ENCODE measurements around the gene BCKDK. TPM values are rescaled to one million over a fixed set of nuclear protein-coding genes. Genes with fewer than 3 reads are reported as not detected.

The BCKDK gene
- total and polyA plus RNA-seq, 2 donors (not counting 3 experiments of a cell fraction or from before 2014, with no cell fraction given), result 57.8 to 78.3 TPM

GRCh38 chr16:31077592-31078396 lies 30.4 kb upstream of the BCKDK start:
- Histone ChIP-seq H3K9me1 (replicated peaks; ENCODE audit: control insufficient read depth, extremely low read depth, insufficient read depth, low read length) (no peaks in the 10 kb centered on the region), H3K4me1 (ENCODE audit: control insufficient read depth, extremely low read depth, insufficient read depth, low read length) (peaks cover 4% of the 10 kb centered on the region), H3K27ac (ENCODE audit: insufficient read depth, low read depth, low read length) (no peak overlapping the region), H3K9me3 (replicated peaks; ENCODE audit: control insufficient read depth, insufficient read depth, low read length) (no peaks in the 10 kb centered on the region), H3K4me2 (ENCODE audit: insufficient read depth, low read length) (no peak overlapping the region), H3K9ac (replicated peaks; ENCODE audit: extremely low read depth, insufficient read depth, low read length) (no peak overlapping the region), H3K27me3 (ENCODE audit: control insufficient read depth in 2 of 2, insufficient read depth in 2 of 2, low read length in 2 of 2) (no peaks in the 10 kb centered on the region), H3K36me3 (ENCODE audit: control insufficient read depth in 2 of 2, extremely low read depth in 1 of 2, insufficient read depth in 2 of 2, low read length in 2 of 2) (peaks cover 3 to 36% of the 10 kb centered on the region in 2 experiments), H4K20me1 (replicated peaks; ENCODE audit: control insufficient read depth, extremely low read depth, insufficient read depth, low read length) (no peaks in the 10 kb centered on the region), H3K79me2 (ENCODE audit: control insufficient read depth, insufficient read depth, low read length) (peaks cover 29% of the 10 kb centered on the region), H3K4me3 (replicated peaks in 1 of 3; ENCODE audit: insufficient read depth in 1 of 3, low read depth in 1 of 3, low read length in 3 of 3) (no peak overlapping the region), H2AFZ (ENCODE audit: low read depth, low read length) (no peak overlapping the region)
- CTCF ChIA-PET, result no interaction called here
- no peak for TF ChIP-seq EZH2 (IDR thresholded peaks at IDR 0.05; ENCODE audit: borderline replicate concordance, low read depth, low read length, severe bottlenecking)
- no peak for TF ChIP-seq GATA2 (IDR thresholded peaks at IDR 0.05; ENCODE audit: insufficient read depth, insufficient read length, low read depth, low read length)
- POLR2A ChIA-PET, result no interaction called here
- FAIRE-seq, result no peak
- BruUV-seq (replicated peaks), result no TSS peak
- dilution Hi-C loops (cut with MboI; ENCODE audit: extremely low pct_ligation_motif_present, low sequenced_read_pairs) (no loop called here), intact Hi-C loops (cut with micrococcal nuclease) (loop anchor here (10.0 kb wide), 1 partner anchor 787 kb away; no protein-coding TSS in a partner anchor)
- no peak for DNase-seq (ENCODE audit: low read depth, low spot score)

DNA sequence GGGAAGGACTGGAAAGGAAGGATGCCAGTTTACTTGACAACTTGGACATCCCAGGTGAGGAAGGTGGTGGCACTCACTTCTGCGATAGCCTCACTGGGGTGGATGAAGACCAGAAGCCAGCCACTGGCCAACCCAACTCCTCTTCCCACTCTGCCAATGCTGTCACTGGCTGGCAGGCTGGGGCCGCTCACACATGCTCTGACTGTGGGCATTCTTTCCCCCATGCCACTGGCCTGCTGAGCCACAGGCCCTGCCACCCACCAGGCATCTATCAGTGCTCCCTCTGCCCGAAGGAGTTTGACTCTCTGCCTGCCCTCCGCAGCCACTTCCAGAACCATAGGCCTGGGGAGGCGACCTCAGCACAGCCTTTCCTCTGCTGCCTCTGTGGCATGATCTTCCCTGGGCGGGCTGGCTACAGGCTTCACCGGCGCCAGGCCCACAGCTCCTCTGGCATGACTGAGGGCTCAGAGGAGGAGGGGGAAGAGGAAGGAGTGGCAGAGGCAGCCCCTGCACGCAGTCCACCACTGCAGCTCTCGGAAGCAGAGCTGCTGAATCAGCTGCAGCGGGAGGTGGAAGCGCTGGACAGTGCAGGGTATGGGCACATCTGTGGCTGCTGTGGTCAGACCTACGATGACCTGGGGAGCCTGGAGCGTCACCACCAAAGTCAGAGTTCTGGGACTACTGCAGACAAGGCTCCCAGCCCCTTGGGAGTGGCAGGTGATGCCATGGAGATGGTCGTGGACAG lies 29.4 kb upstream of the BCKDK start:
- Histone ChIP-seq H3K4me1 (ENCODE audit: control insufficient read depth, extremely low read depth, insufficient read depth, low read length) (peaks cover 4% of the 10 kb centered on the region), H2AFZ (ENCODE audit: low read depth, low read length) (no peak overlapping the region), H3K9me1 (replicated peaks; ENCODE audit: control insufficient read depth, extremely low read depth, insufficient read depth, low read length) (no peaks in the 10 kb centered on the region), H3K79me2 (ENCODE audit: control insufficient read depth, insufficient read depth, low read length) (peaks cover 26% of the 10 kb centered on the region), H3K36me3 (ENCODE audit: control insufficient read depth in 2 of 2, extremely low read depth in 1 of 2, insufficient read depth in 2 of 2, low read length in 2 of 2) (peaks cover 3 to 37% of the 10 kb centered on the region in 2 experiments), H3K27me3 (ENCODE audit: control insufficient read depth in 2 of 2, insufficient read depth in 2 of 2, low read length in 2 of 2) (no peaks in the 10 kb centered on the region), H3K4me2 (ENCODE audit: insufficient read depth, low read length) (no peak overlapping the region), H3K27ac (ENCODE audit: insufficient read depth, low read depth, low read length) (no peak overlapping the region), H3K9ac (replicated peaks; ENCODE audit: extremely low read depth, insufficient read depth, low read length) (no peak overlapping the region), H3K4me3 (replicated peaks in 1 of 3; ENCODE audit: insufficient read depth in 1 of 3, low read depth in 1 of 3, low read length in 3 of 3) (no peak overlapping the region), H3K9me3 (replicated peaks; ENCODE audit: control insufficient read depth, insufficient read depth, low read length) (no peaks in the 10 kb centered on the region), H4K20me1 (replicated peaks; ENCODE audit: control insufficient read depth, extremely low read depth, insufficient read depth, low read length) (no peaks in the 10 kb centered on the region)
- no peak for TF ChIP-seq POLR2A (IDR thresholded peaks at IDR 0.05; ENCODE audit: low read depth, low read length)
- TF ChIP-seq EZH2 (IDR thresholded peaks at IDR 0.05; ENCODE audit: borderline replicate concordance, low read depth, low read length, severe bottlenecking), result no peak
- TF ChIP-seq CTCF (IDR thresholded peaks at IDR 0.05; ENCODE audit: extremely low read depth in 1 of 2, insufficient read depth in 1 of 2, low read depth in 1 of 2, low read length in 2 of 2), result no peak
- TF ChIP-seq, protein P1, sequence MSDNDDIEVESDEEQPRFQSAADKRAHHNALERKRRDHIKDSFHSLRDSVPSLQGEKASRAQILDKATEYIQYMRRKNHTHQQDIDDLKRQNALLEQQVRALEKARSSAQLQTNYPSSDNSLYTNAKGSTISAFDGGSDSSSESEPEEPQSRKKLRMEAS (IDR thresholded peaks at IDR 0.05; ENCODE audit: insufficient read depth, insufficient read length), result no peak
- TF ChIP-seq MYC (IDR thresholded peaks at IDR 0.05; ENCODE audit: low read depth, low read length), result no peak
- no peak for TF ChIP-seq FOS (IDR thresholded peaks at IDR 0.05; ENCODE audit: borderline replicate concordance, insufficient read depth, low read length)
- TF ChIP-seq GATA2 (IDR thresholded peaks at IDR 0.05; ENCODE audit: insufficient read depth, insufficient read length, low read depth, low read length), result no peak
- TF ChIP-seq JUN (IDR thresholded peaks at IDR 0.05; ENCODE audit: borderline replicate concordance, insufficient read depth, insufficient read length, low read depth), result no peak
- TF ChIP-seq POLR2AphosphoS5 (IDR thresholded peaks at IDR 0.05; ENCODE audit: insufficient read depth, low read depth, low read length), result no peak
- ChIA-PET POLR2A (no interaction called here), CTCF (no interaction called here)
- no TSS peak for BruUV-seq (replicated peaks)
- no peak for DNase-seq (ENCODE audit: low read depth, low spot score)
- intact Hi-C loops (cut with micrococcal nuclease), result loop anchor here (10.0 kb wide), 1 partner anchor 786 kb away; no protein-coding TSS in a partner anchor
- dilution Hi-C loops (cut with MboI; ENCODE audit: extremely low pct_ligation_motif_present, low sequenced_read_pairs), result no loop called here
- FAIRE-seq, result no peak

Data from endothelial cell of umbilical vein (primary cell).